GM12874 (cell line): ENCODE measurements around the gene MTCL1.

ENCODE experiments used
- CTCF ChIP-seq: IDR thresholded peaks from 2 replicates; pipeline ENCODE4 v1.5.1; 2011; ENCODE audit warnings: low read depth, mild to moderate bottlenecking, control low read depth, low read length, moderate library complexity; ENCODE audit not compliant: insufficient read depth

Gene MTCL1

DNA sequence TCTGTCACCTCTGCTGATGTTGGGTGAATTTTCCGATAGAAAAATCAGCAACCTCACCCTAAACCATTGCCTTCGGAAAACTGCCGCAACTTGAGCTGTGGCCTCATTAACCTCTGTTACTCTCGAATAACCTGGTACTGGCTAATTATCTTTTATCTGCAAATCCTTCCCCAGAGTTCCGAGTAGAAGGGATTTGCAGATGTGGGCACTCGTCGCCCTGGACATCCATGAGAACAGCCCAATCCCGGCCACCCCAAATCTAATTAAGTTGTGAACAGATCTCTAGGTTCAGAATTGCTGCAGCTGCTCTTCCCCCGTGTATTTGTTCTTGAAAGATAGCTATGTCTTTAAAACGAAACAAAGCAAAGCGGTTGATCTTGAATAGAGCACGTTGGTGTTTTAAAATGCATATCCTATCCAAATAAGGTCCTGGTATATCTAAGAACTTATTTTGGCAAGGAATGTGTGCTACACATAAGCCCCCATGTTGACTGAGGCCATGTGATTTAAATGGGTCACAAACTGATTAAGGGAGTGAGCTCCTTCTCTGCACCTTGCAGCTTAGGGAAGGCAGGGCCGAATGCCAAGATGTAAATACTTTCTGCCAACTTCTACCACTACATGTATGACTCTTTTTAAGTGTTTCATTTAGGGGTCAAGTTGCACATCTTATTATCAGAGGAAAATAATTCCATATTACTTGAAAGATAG is 88.2 kb downstream of the MTCL1 start:
- no peak for TF ChIP-seq CTCF

DNA sequence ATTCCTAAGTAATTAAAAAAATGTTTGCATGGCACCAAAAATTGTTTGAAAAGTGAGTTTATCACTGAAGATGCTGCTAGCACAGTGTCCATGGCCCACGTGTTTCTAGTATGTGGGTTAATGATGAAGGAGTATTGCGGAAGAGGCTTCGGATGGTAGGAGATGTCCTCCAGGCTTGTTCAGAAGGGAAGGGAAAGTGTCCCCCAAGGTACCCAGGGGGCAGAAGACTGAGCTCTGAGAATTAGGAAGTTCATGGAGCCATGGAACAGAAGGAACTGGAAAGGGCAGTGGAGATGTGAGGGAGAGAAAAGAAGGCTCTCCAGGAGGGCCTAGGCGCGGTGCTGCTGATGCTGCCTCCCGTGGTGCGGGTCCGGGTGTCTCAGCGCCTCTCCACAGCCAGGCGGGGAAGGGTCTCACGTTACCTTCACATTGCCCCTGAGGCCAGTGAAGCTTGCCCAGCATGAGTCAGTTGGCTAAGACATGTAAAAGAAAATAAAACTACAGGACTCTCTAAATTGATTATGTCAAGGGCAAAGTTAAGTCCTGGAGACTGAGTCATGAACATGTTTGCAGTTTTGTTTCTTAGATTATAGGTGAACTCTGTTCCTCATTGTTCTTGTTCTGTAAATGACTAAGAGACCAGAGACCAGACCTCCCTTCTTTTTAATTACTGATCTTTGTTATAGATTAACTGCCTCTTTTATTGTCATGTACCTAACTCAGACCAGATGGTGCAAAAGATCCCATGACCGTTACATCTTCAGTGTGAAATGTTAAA is 89.0 kb downstream of the MTCL1 start:
- no peak for TF ChIP-seq CTCF

DNA sequence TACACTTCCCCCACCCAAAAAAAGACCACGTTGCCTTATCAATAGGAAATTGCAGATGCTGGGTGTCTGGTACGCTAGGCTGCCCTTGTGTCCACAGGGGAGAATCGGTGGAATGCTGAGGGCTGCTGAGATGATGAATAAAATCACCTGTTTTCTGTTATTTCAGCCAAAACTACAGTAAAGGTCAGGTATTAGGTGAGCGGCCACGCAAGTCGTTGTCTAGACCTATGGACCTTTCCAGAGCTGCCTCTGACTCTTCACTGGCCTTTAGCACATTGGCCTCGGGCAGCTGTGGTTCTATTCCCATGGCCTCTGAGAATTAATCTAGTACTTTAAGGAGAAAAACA is 89.6 kb downstream of the MTCL1 start:
- TF ChIP-seq CTCF = no peak

DNA sequence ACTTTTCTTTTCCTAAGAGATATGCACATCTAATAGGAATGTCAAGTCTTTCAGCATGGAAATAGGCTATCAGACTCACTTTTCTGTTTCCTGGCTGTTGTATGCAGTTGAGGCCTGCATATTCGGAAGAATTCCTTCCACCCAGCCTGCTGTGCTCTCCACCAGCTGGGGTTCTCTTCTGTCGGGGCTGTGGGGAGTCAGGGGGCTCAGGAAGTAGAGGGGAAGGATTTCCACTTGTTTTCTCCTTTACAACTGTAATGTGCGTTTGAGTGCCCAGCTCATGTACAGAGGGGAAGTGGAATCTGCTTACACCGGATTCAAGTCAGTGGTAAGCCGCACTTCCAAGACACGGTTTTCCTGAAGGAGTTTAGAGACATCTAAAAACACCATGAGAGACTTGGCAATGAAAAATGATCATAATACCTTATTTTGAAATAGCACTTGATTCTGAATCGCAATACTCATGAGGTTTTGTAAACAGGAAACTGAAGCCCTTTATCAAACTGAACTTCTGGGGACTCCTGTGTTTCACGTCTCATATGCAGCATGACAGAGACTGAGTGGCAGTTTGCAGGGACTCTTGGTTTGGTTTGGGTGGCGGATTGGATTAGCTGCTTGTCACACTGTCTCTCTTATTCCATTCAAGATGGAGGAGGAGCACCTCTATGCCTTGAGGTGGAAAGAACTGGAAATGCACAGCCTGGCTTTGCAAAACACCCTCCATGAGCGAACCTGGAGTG is 90.4 kb downstream of the MTCL1 start:
- TF ChIP-seq CTCF = no peak

DNA sequence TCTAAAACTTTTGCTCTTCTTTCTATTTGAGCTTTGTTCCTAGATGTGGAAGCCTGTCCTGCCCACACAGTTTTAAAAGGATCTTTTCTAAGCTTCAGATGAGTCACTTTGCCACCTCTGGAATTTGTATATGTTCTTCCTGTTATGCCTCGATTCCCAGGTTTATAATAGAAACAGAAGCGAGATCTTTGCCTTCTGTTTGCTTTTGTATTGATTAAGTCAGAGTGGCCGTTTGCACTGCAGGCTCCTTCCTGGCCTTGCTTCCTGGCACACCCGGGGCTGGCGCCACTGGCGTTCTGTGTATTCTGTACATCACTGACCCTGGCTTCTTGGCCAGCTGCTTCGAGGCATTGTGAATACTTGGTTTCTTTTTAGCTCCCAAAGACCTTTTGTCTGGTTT is 91.8 kb downstream of the MTCL1 start:
- TF ChIP-seq CTCF = no peak

GRCh38 chr18:8799001-8799400 is 93.6 kb downstream of the MTCL1 start:
- no peak for TF ChIP-seq CTCF
